OCI-LY3 (cell line): ENCODE data around the gene MAPK9.

ENCODE experiments used
- H2AFZ ChIP-seq: fragments of 200-600, 300-600 bp; shearing (Covaris generic); 2 replicates; pipeline ENCODE4 v1.6.0; 2014; ENCODE audit warnings: antibody characterized with exemption, low read depth, low read length
- H3K27ac ChIP-seq: fragments of 200-600, 300-600 bp; sonication (generic); 2 replicates; pipeline ENCODE4 v1.5.1; 2014; ENCODE audit warnings: mild to moderate bottlenecking, low read length, moderate library complexity, mixed read lengths
- H3K27me3 ChIP-seq: fragments of 200-600, 300-600 bp; sonication (generic); 2 replicates; pipeline ENCODE4 v1.6.1; 2014; ENCODE audit warnings: low read depth, low read length, mixed read lengths
- H3K36me3 ChIP-seq: fragments of 200-600, 300-600 bp; sonication (generic); replicated peaks from 2 replicates; pipeline ENCODE3; 2014; ENCODE audit warnings: low read depth, low read length, mixed read lengths
- H3K4me1 ChIP-seq: fragments of 300-600, 200-600 bp; sonication (generic); 2 replicates; pipeline ENCODE4 v1.6.1; 2014; ENCODE audit warnings: low read length, mixed read lengths
- H3K4me2 ChIP-seq: fragments of 200-600, 300-600 bp; sonication (generic); 2 replicates; pipeline ENCODE4 v1.6.1; 2014; ENCODE audit warnings: low read length, mixed read lengths
- H3K4me3 ChIP-seq: fragments of 300-600, 200-600 bp; sonication (generic); 2 replicates; pipeline ENCODE4 v1.5.1; 2014; ENCODE audit warnings: antibody characterized with exemption, mild to moderate bottlenecking, low read length, moderate library complexity
- H3K79me2 ChIP-seq: fragments of 300-600, 200-600 bp; shearing (Covaris generic); 2 replicates; pipeline ENCODE4 v1.6.1; 2014; ENCODE audit warnings: mild to moderate bottlenecking, low read length, mixed read lengths
- H3K9ac ChIP-seq: fragments of 300-600, 200-600 bp; shearing (Covaris generic); 2 replicates; pipeline ENCODE4 v1.6.0; 2014; ENCODE audit warnings: mild to moderate bottlenecking, low read length, moderate library complexity
- H3K9me3 ChIP-seq: fragments of 200-600, 300-600 bp; shearing (Covaris generic); 2 replicates; pipeline ENCODE4 v1.6.1; 2014; ENCODE audit warnings: low read length, mixed read lengths; ENCODE audit not compliant: insufficient read depth
- H4K20me1 ChIP-seq: fragments of 200-600, 300-600 bp; sonication (generic); 2 replicates; pipeline ENCODE4 v1.6.1; 2016; ENCODE audit warnings: low read length, mixed read lengths; ENCODE audit not compliant: insufficient read depth
- CTCF ChIP-seq: fragments of 200-600, 300-600 bp; sonication (generic); IDR thresholded peaks from 2 replicates; pipeline ENCODE4 v1.5.1; 2014; ENCODE audit warnings: antibody characterized with exemption, low read length, low read depth
- EZH2phosphoT487 ChIP-seq: fragments of 200-600 bp; shearing (Covaris generic); IDR thresholded peaks from 2 replicates; pipeline ENCODE4 v1.6.1; 2018; ENCODE audit warnings: antibody characterized with exemption, mixed run types, low read depth

MAPK9 gene

GRCh38 chr5:180306796-180307195 is 14.9 kb upstream of the MAPK9 start:
- Histone ChIP-seq H3K4me1 (no peaks in the 10 kb centered on the region), H3K27ac (no peak overlapping the region), H4K20me1 (no peaks in the 10 kb centered on the region), H3K36me3 (no peaks in the 10 kb centered on the region), H2AFZ (no peak overlapping the region), H3K4me3 (no peak overlapping the region), H3K4me2 (no peak overlapping the region), H3K9ac (no peak overlapping the region), H3K27me3 (no peaks in the 10 kb centered on the region; the same call in 1 of the 2 replicates), H3K9me3 (no peaks in the 10 kb centered on the region), H3K79me2 (no peaks in the 10 kb centered on the region)
- TF ChIP-seq CTCF: no peak
- TF ChIP-seq EZH2phosphoT487: no peak

- H3K9me3 ChIP-seq: no peaks in the 10 kb centered on the region
- no peak overlapping the region for H3K9ac ChIP-seq
- no peak overlapping the region for H3K27ac ChIP-seq
- no peaks in the 10 kb centered on the region for H4K20me1 ChIP-seq
- H3K79me2 ChIP-seq: no peaks in the 10 kb centered on the region
- TF ChIP-seq CTCF (no peak), EZH2phosphoT487 (no peak)
- no peak overlapping the region for H3K4me2 ChIP-seq
- H3K36me3 ChIP-seq: no peaks in the 10 kb centered on the region
- H3K27me3 ChIP-seq: peaks cover 10% of the 10 kb centered on the region
- no peak overlapping the region for H3K4me3 ChIP-seq
- no peak overlapping the region for H2AFZ ChIP-seq
- no peaks in the 10 kb centered on the region for H3K4me1 ChIP-seq
Observed at GRCh38 chr5:180305481-180305880, 13.6 kb upstream of the MAPK9 start.

- no peak overlapping the region for H3K9ac ChIP-seq
- H4K20me1 ChIP-seq: no peaks in the 10 kb centered on the region
- H3K79me2 ChIP-seq: no peaks in the 10 kb centered on the region
- peaks cover 13% of the 10 kb centered on the region for H3K27me3 ChIP-seq
- H2AFZ ChIP-seq: no peak overlapping the region
- H3K4me3 ChIP-seq: no peak overlapping the region
- no peak overlapping the region for H3K27ac ChIP-seq
- TF ChIP-seq EZH2phosphoT487: no peak
- TF ChIP-seq CTCF: no peak
- H3K9me3 ChIP-seq: no peaks in the 10 kb centered on the region
- no peaks in the 10 kb centered on the region for H3K4me1 ChIP-seq
- H3K36me3 ChIP-seq: no peaks in the 10 kb centered on the region
- no peak overlapping the region for H3K4me2 ChIP-seq
Observed at GRCh38 chr5:180304431-180305375, 12.8 kb upstream of the MAPK9 start.

- Histone ChIP-seq H3K36me3 (no peaks in the 10 kb centered on the region), H3K4me3 (no peak overlapping the region), H3K9ac (no peak overlapping the region), H3K4me1 (no peaks in the 10 kb centered on the region), H2AFZ (no peak overlapping the region), H4K20me1 (no peaks in the 10 kb centered on the region), H3K9me3 (no peaks in the 10 kb centered on the region), H3K27ac (no peak overlapping the region), H3K4me2 (no peak overlapping the region), H3K79me2 (no peaks in the 10 kb centered on the region), H3K27me3 (peaks cover 13% of the 10 kb centered on the region)
- TF ChIP-seq EZH2phosphoT487 (no peak), CTCF (no peak)
Observed at GRCh38 chr5:180304016-180304292, 12.1 kb upstream of the MAPK9 start.
